Lower lobe of right lung (tissue), 2 donors: Measurements from ENCODE around the gene CGN. TPM values are rescaled to one million over a fixed set of nuclear protein-coding genes. Genes with fewer than 3 reads are reported as not detected.

Source experiments
- ATAC-seq, 2 donors: fragments of 200-7000 bp; cut with Tn5 transposase; one replicate each; pipeline ENCODE4 v1.9.1; 2020 to 2022; ENCODE audit warnings: mild to moderate bottlenecking in 2 of 2, moderate library complexity in 2 of 2
- DNase-seq: peaks from one replicate; pipeline ENCODE4 v3.0.0-alpha.2; 2020
- H3K27ac ChIP-seq: fragments of 200-600 bp; one replicate; pipeline ENCODE4 v1.8.0; 2022
- H3K27me3 ChIP-seq: fragments of 200-600 bp; one replicate; pipeline ENCODE4 v1.8.0; 2022; ENCODE audit warnings: low read depth
- H3K36me3 ChIP-seq: fragments of 200-600 bp; one replicate; pipeline ENCODE4 v1.8.0; 2022; ENCODE audit warnings: mild to moderate bottlenecking
- H3K4me1 ChIP-seq: fragments of 200-600 bp; one replicate; pipeline ENCODE4 v1.8.0; 2022
- H3K4me3 ChIP-seq: fragments of 200-600 bp; one replicate; pipeline ENCODE4 v1.8.0; 2022; ENCODE audit warnings: mild to moderate bottlenecking
- H3K9me3 ChIP-seq: fragments of 200-600 bp; one replicate; pipeline ENCODE4 v1.8.0; 2022
- intact Hi-C: fragments of 100-400 bp; cut with DNase I; formaldehyde crosslinking; loops from one replicate; pipeline ENCODE4 v1.11.0; 2022
- microRNA-seq: library from miRNA; unstranded; fragments of <30 nt; microRNA quantifications from one replicate; pipeline ENCODE4 v1.2.0, GENCODE V29; 2020; ENCODE audit warnings: borderline number of aligned reads
- total RNA-seq: library from RNA; stranded (reverse); fragmentation: NEBNext Ultra II Directional; extraction: Animal tissue kit (Norgen Biotek cat#: 25700); gene quantifications from one replicate; pipeline ENCODE4 v1.2.1, GENCODE V29; 2021
- TF ChIP-seq, protein P1 (sequence below): fragments of 200-600 bp; IDR thresholded peaks from one replicate; pipeline ENCODE4 v1.8.0; 2022; ENCODE audit warnings: antibody characterized with exemption, mild to moderate bottlenecking
- donor health status: DM: no; HTN: yes; CAD: no; lungs with severe emphysema.

Gene CGN
- total RNA-seq, 1 donor from 2014 or later = 52.9 TPM

DNA sequence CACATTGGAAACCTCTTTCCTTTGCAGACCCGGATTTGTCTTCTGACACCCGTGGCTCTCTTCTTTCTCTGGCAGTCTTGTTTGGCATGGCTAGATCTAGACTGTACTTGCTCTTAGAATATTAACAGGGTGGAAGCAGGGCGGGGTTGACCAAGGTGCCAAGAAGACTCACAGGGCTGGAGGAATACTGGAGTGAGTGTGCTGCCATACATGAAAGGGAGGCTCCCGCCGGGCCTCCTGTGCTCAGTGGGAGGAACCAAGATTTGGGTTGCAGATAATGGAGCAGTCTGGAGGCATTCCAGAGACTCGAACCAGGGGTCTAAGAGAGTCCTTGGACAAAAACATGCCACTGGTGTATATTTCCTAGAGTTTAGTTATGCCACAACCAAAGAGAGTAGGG is 73.1 kb downstream of the CGN start:
- no peaks in the 10 kb centered on the region for H3K9me3 ChIP-seq
- peaks cover 34% of the 10 kb centered on the region for H3K36me3 ChIP-seq
- no peaks in the 10 kb centered on the region for H3K4me1 ChIP-seq
- DNase-seq = no peak
- no peak overlapping the region for H3K27ac ChIP-seq
- intact Hi-C loops = no loop called here
- no peak for ATAC-seq
- H3K4me3 ChIP-seq = no peak overlapping the region
- no peaks in the 10 kb centered on the region for H3K27me3 ChIP-seq
- TF ChIP-seq, protein P1, sequence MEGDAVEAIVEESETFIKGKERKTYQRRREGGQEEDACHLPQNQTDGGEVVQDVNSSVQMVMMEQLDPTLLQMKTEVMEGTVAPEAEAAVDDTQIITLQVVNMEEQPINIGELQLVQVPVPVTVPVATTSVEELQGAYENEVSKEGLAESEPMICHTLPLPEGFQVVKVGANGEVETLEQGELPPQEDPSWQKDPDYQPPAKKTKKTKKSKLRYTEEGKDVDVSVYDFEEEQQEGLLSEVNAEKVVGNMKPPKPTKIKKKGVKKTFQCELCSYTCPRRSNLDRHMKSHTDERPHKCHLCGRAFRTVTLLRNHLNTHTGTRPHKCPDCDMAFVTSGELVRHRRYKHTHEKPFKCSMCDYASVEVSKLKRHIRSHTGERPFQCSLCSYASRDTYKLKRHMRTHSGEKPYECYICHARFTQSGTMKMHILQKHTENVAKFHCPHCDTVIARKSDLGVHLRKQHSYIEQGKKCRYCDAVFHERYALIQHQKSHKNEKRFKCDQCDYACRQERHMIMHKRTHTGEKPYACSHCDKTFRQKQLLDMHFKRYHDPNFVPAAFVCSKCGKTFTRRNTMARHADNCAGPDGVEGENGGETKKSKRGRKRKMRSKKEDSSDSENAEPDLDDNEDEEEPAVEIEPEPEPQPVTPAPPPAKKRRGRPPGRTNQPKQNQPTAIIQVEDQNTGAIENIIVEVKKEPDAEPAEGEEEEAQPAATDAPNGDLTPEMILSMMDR = no peak

DNA sequence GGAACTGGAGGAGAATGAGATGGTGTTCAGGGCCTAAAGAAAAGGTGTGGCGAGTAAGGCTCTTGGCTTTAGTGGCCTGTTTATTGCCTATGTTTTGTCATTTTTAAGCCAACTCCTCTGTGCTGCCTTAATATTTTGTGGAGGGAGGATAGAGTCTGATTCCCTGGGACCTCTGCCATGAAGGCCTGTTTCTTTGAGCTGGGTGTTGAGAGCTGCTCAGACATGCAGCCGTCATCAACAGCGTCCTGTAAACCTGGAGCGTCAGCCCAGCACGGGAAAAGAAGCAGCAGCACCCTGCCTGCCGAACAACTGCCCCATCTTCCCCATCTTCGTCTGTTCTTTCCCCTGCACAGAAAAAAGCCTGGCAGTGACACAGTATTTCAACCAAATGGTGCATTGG is 73.6 kb downstream of the CGN start:
- intact Hi-C loops = no loop called here
- H3K27ac ChIP-seq = peak overlapping the region; percentile 24
- H3K27me3 ChIP-seq = no peaks in the 10 kb centered on the region

DNA sequence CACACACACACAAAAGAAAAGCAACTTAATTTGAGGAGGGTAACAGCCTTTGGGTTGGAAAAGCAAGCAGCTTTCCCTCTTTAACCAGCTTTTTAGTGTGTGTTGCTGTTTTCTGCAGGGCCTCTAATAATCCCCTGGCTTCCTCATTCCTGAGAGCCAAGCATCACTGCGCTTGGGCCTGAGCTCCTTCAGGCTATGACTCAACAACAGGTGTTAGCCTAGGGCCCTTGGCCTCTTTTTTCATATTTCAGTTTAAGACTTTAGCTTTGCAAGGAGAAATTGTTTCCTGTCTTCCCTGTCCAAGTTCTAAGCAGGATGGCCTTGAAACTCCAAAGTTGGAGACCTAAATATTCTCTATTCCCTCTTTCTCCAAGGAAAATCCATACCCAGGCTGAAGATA is 74.4 kb downstream of the CGN start:
- intact Hi-C loops = no loop called here
- peak overlapping the region; percentile 24 for H3K27ac ChIP-seq
- no peak overlapping the region for H3K4me3 ChIP-seq
- no peaks in the 10 kb centered on the region for H3K9me3 ChIP-seq
- H3K36me3 ChIP-seq = peaks cover 20% of the 10 kb centered on the region
- H3K4me1 ChIP-seq = no peaks in the 10 kb centered on the region
- DNase-seq (no peak), ATAC-seq (peak; percentile 89 to 93)
- H3K27me3 ChIP-seq = no peaks in the 10 kb centered on the region
- TF ChIP-seq, protein P1 = no peak

More for the DNA sequence above, 73.6 kb downstream of the CGN start:
- Histone ChIP-seq H3K4me3 (no peak overlapping the region), H3K9me3 (no peaks in the 10 kb centered on the region), H3K36me3 (peaks cover 29% of the 10 kb centered on the region), H3K4me1 (no peaks in the 10 kb centered on the region)
- TF ChIP-seq, protein P1 = no peak
- DNase-seq (no peak), ATAC-seq (no peak)

Small RNA genes within 50 kb of the gene (microRNA-seq; reads per million reads assigned to microRNA genes)
- not detected for gene MIR554

Other genes with a start within 250 kb of the CGN start
- 23.7 TPM for gene ZNF687, start 229.1 kb upstream of the CGN start, total RNA-seq
- 66.0 TPM for gene PI4KB, start 184.0 kb upstream of the CGN start, total RNA-seq
- gene RFX5, start 164.1 kb upstream of the CGN start, total RNA-seq = 57.6 TPM
- gene SELENBP1, start 138.7 kb upstream of the CGN start, total RNA-seq = 413 TPM
- gene PSMB4, start 111.8 kb upstream of the CGN start, total RNA-seq = 177 TPM
- 98.1 TPM for gene POGZ, start 51.9 kb upstream of the CGN start, total RNA-seq
- 10.5 TPM for gene TUFT1, start 28.9 kb downstream of the CGN start, total RNA-seq
- 66.5 TPM for gene SNX27, start 100.7 kb downstream of the CGN start, total RNA-seq
- gene CELF3, start 205.4 kb downstream of the CGN start, total RNA-seq = not detected
- gene RIIAD1, start 210.1 kb downstream of the CGN start, total RNA-seq = not detected